Glutamatergic neuron (in vitro differentiated cells): ENCODE results near the gene AK9. TPM values are rescaled to one million over a fixed set of nuclear protein-coding genes. Genes with fewer than 3 reads are reported as not detected.

Experiments used
- DNase-seq: peaks from one replicate; pipeline ENCODE4 v3.0.0; 2022
- H3K27ac Mint-ChIP-seq: one replicate; pipeline ENCODE4 v1.8.0; 2020; ENCODE audit warnings: mild to moderate bottlenecking, mixed read lengths, inconsistent platforms; ENCODE audit not compliant: unreplicated experiment
- H3K27me3 Mint-ChIP-seq: one replicate; pipeline ENCODE4 v1.8.0; 2020; ENCODE audit warnings: mild to moderate bottlenecking, moderate library complexity, mixed read lengths, inconsistent platforms; ENCODE audit not compliant: unreplicated experiment
- H3K36me3 Mint-ChIP-seq: one replicate; pipeline ENCODE4 v1.8.0; 2020; ENCODE audit warnings: mild to moderate bottlenecking, mixed read lengths, inconsistent platforms; ENCODE audit not compliant: unreplicated experiment
- H3K4me1 Mint-ChIP-seq: one replicate; pipeline ENCODE4 v1.8.0; 2020; ENCODE audit warnings: mild to moderate bottlenecking, low read depth, mixed read lengths, inconsistent platforms; ENCODE audit not compliant: unreplicated experiment
- H3K4me3 Mint-ChIP-seq: one replicate; pipeline ENCODE4 v1.8.0; 2020; ENCODE audit warnings: mild to moderate bottlenecking, mixed read lengths, inconsistent platforms; ENCODE audit not compliant: unreplicated experiment
- H3K9me3 Mint-ChIP-seq: one replicate; pipeline ENCODE4 v1.8.0; 2020; ENCODE audit warnings: mild to moderate bottlenecking, moderate library complexity, mixed read lengths, inconsistent platforms; ENCODE audit not compliant: unreplicated experiment
- total RNA-seq: library from RNA; stranded (reverse); fragmentation: NEBNext Ultra II Directional; extraction: Animal tissue kit (Norgen Biotek cat#: 25700); gene quantifications from one replicate; pipeline ENCODE4 v1.2.1, GENCODE V29; 2021; ENCODE audit not compliant: unreplicated experiment
- TF ChIP-seq, protein P1 (sequence below): fragments of 200-600 bp; sonication (generic); IDR thresholded peaks from one replicate; pipeline ENCODE4 v1.5.0; 2021; ENCODE audit not compliant: partially characterized antibody, unreplicated experiment

AK9 gene
- total RNA-seq, 1 donor from 2014 or later, result 8.1 TPM

DNA sequence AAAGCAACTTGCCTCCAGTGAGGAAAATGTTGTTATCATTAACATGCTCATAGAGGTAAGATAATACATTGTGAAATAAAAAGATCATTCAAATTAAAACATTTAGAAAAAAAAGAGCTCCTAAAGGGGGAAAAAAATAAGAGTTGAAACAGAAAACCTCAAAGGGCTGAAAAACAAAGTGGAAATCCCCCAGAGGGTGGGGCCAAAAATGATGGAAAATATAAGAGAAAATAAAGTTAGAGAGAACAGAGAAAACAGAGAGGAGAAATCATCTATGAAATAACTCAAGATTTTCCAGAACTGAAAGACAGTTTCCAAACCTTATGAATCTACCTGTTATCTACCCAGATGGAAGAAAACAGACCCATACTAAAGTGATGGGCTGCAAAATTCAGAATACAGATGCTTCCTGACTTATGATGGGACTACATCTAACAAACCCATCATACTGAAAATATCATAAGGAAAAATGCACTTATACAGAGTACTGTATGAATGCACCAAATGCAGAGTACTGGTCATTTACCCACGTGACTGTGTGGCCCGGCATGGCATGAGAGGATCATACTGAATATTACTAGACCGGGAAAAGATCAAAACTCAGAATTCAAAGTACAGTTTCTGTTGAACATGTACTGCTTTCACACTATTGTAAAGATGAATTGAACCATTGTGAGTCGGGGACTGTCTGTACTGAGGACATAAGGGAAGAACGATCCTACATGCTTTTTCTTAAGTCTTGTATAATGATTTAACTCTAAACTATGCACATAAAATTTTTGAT lies 212.0 kb downstream of the AK9 start:
- Mint-ChIP-seq H3K27ac (no peak overlapping the region), H3K4me3 (peak overlapping the region; percentile 50), H3K36me3 (peaks cover 3% of the 10 kb centered on the region), H3K27me3 (peaks cover 2% of the 10 kb centered on the region), H3K4me1 (peaks cover 8% of the 10 kb centered on the region), H3K9me3 (no peaks in the 10 kb centered on the region)
- TF ChIP-seq, protein P1, sequence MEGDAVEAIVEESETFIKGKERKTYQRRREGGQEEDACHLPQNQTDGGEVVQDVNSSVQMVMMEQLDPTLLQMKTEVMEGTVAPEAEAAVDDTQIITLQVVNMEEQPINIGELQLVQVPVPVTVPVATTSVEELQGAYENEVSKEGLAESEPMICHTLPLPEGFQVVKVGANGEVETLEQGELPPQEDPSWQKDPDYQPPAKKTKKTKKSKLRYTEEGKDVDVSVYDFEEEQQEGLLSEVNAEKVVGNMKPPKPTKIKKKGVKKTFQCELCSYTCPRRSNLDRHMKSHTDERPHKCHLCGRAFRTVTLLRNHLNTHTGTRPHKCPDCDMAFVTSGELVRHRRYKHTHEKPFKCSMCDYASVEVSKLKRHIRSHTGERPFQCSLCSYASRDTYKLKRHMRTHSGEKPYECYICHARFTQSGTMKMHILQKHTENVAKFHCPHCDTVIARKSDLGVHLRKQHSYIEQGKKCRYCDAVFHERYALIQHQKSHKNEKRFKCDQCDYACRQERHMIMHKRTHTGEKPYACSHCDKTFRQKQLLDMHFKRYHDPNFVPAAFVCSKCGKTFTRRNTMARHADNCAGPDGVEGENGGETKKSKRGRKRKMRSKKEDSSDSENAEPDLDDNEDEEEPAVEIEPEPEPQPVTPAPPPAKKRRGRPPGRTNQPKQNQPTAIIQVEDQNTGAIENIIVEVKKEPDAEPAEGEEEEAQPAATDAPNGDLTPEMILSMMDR, result no peak
- no peak for DNase-seq

DNA sequence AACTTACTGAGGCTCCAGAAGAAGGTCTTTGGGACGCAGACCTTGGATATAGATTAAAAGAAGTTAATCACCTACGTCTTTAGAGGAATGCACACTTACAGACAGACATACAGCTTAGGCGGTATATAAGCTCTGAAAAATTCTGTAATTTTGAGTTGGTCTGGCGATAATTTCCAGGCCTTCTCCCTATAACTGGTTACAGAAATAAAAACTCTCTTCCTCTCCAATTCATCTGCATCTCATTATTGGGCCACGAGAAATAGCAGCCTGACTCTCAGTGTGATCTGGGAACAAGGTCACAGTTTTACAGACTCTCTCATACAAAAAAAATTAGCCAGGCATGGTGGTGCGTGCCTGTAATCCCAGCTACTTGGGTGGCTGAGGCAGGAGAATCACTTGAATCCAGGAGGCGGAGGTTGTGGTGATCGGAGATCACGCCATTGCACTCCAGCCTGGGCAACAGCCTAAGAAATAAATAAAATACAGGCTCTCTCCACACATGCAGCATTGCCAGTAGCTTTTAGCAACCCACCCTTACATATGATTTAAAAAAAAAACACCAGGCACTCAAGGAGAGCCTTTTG lies 212.7 kb downstream of the AK9 start:
- Mint-ChIP-seq H3K36me3 (peaks cover 6% of the 10 kb centered on the region), H3K27ac (no peak overlapping the region), H3K4me1 (peaks cover 8% of the 10 kb centered on the region), H3K27me3 (peaks cover 2% of the 10 kb centered on the region), H3K9me3 (no peaks in the 10 kb centered on the region), H3K4me3 (peak overlapping the region; percentile 8)
- no peak for DNase-seq
- TF ChIP-seq, protein P1, result no peak

DNA sequence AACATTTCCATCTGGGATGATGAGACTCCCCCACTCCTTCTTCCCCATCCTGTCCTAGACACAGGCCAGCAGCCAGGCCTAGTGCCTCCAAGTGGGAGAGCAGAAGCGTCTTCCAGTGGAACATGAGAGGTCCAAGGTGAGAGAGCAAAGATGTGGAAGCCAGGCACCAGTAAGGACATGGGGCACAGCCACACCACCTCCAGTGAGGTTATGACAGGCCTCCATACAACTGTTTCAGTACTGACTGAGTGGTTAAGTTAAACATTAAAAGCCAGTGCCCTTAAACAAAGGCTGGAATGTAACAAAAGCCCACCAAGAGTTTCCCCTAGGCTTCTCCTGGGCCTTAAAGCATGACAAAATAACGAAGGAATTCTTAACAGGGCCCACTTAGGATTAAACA lies 213.3 kb downstream of the AK9 start:
- TF ChIP-seq, protein P1, result no peak
- DNase-seq, result no peak
- Mint-ChIP-seq H3K4me1 (peaks cover 8% of the 10 kb centered on the region), H3K36me3 (peaks cover 9% of the 10 kb centered on the region), H3K27me3 (peaks cover 2% of the 10 kb centered on the region), H3K27ac (no peak overlapping the region), H3K4me3 (no peak overlapping the region), H3K9me3 (no peaks in the 10 kb centered on the region)

DNA sequence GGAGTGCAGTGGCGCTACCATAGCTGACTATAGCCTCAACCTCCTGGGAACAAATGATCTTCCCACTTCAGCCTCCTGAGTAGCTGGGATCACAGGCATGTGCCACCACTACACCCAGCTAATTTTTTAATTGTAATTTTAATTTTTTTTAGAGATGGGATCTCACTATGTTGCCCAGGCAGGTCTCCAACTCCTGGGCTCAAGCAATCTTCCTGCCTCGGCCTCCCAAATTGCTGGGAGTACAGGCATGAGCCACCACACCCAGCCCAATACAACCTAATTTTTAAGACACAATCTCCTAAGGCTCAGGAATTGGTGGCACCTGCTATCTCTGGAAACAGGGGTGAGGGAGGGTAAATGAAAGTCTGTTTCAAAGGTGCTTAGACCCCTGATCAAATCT lies 213.8 kb downstream of the AK9 start:
- H3K9me3 Mint-ChIP-seq, result no peaks in the 10 kb centered on the region
- H3K27me3 Mint-ChIP-seq, result no peaks in the 10 kb centered on the region
- H3K27ac Mint-ChIP-seq, result no peak overlapping the region
- H3K4me1 Mint-ChIP-seq, result peaks cover 8% of the 10 kb centered on the region
- no peak for DNase-seq
- TF ChIP-seq, protein P1, result no peak
- H3K36me3 Mint-ChIP-seq, result peaks cover 9% of the 10 kb centered on the region
- no peak overlapping the region for H3K4me3 Mint-ChIP-seq

DNA sequence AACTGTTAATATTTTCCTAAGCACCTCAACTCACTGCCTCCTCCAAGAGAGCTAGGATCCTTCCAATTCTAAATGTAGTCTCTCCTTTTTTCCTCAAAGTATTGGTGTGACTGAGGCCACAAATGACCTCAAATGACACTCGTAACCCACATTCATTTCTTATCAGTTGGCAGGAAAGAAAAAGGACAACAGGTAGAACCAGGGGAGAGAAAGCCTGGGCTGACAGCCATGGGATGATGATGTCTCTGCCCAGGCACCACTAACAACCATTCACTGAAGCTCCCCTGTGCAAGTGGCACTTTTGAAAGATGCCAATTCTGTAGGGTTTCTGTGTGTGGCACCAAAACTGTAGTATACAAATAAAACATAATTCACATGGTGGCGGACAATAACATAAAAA lies 215.4 kb downstream of the AK9 start:
- no peak overlapping the region for H3K4me3 Mint-ChIP-seq
- no peak overlapping the region for H3K27ac Mint-ChIP-seq
- peaks cover 9% of the 10 kb centered on the region for H3K36me3 Mint-ChIP-seq
- no peak for DNase-seq
- no peaks in the 10 kb centered on the region for H3K9me3 Mint-ChIP-seq
- peaks cover 8% of the 10 kb centered on the region for H3K4me1 Mint-ChIP-seq
- no peaks in the 10 kb centered on the region for H3K27me3 Mint-ChIP-seq
- TF ChIP-seq, protein P1, result no peak
